Testis (tissue), 3 donors: Measurements from ENCODE around the gene DOCK11. TPM values are rescaled to one million over a fixed set of nuclear protein-coding genes. Genes with fewer than 3 reads are reported as not detected.

Experiments
- DNase-seq: peaks from one replicate; pipeline ENCODE4 v3.0.0-alpha.2; 2019
- H3K27ac ChIP-seq, 2 donors: fragments of 200-600 bp; sonication (generic); one replicate each; pipeline ENCODE4 v1.5.1; 2019
- H3K27me3 ChIP-seq: fragments of 200-600 bp; sonication (generic); one replicate; pipeline ENCODE4 v1.5.1; 2019
- H3K36me3 ChIP-seq: fragments of 200-600 bp; sonication (generic); one replicate; pipeline ENCODE4 v1.5.1; 2017; ENCODE audit warnings: low read depth; ENCODE audit errors: missing control alignments
- H3K4me1 ChIP-seq: fragments of 200-600 bp; sonication (generic); one replicate; pipeline ENCODE4 v1.5.1; 2019
- H3K4me3 ChIP-seq, 2 donors: fragments of 200-600 bp; sonication (generic); one replicate each; pipeline ENCODE4 v1.5.1; 2017 to 2019
- H3K9me3 ChIP-seq: fragments of 200-600 bp; sonication (generic); one replicate; pipeline ENCODE4 v1.5.1; 2017
- CTCF ChIP-seq, 3 experiments: fragments of 450-650 bp in 2 of 3; fragments of 200-600 bp in 1 of 3; sonication (generic) in 1 of 3; IDR thresholded peaks; one replicate each; pipeline ENCODE4 v1.5.1; 2016 to 2019; ENCODE audit warnings: antibody characterized with exemption in 3 of 3, mild to moderate bottlenecking in 2 of 3, moderate library complexity in 1 of 3
- POLR2A ChIP-seq: fragments of 450-650 bp; IDR thresholded peaks from one replicate; pipeline ENCODE4 v1.6.1; 2017; ENCODE audit warnings: antibody characterized with exemption, mild to moderate bottlenecking, moderate library complexity
- WGBS, 2 donors: methylation state at CpG; one replicate each; pipeline ENCODE4 v1.1.5; 2018; 5-methylcytosine and 5-hydroxymethylcytosine counted together
- intact Hi-C: fragments of 100-400 bp; cut with DNase I; formaldehyde crosslinking; loops from one replicate; pipeline ENCODE4 v1.15.1; 2023; ENCODE audit warnings: low total_unique reads
- polyA plus RNA-seq: library from polyadenylated mRNA; stranded (reverse); fragments of 350-450 nt; fragmentation: Illumina TruSeq; extraction: RNeasy Lipid Tissue Mini Kit (QIAGEN cat#74804); gene quantifications from one replicate; pipeline ENCODE4 v1.2.3, GENCODE V29; 2014; ENCODE audit warnings: low read depth, low replicate concordance; ENCODE audit not compliant: insufficient read depth
- total RNA-seq, 2 donors: library from RNA; depleted of rRNA; stranded (reverse); fragments of >200 nt; gene quantifications; one replicate each; pipeline ENCODE4 v1.2.3, GENCODE V29; 2016

The DOCK11 gene
- total and polyA plus RNA-seq, 3 donors from 2014 or later = 4.3 to 5.9 (median 5.8) TPM

- Histone ChIP-seq H3K9me3 (no peaks in the 10 kb centered on the region), H3K4me3 (no peak overlapping the region), H3K4me1 (peaks cover 3% of the 10 kb centered on the region), H3K36me3 (no peaks in the 10 kb centered on the region), H3K27ac (no peak overlapping the region), H3K27me3 (no peaks in the 10 kb centered on the region)
- WGBS, 2 donors = 87 to 89% methylated on average over 9 of the region's 9 CpGs
- DNase-seq = no peak
- intact Hi-C loops = no loop called here
- TF ChIP-seq POLR2A = no peak
- no peak for TF ChIP-seq CTCF (IDR thresholded peaks at IDR 0.05)
These were observed 39.3 kb downstream of the DOCK11 start for GRCh38 chrX:118534716-118535493.

- H3K36me3 ChIP-seq = no peaks in the 10 kb centered on the region
- H3K4me1 ChIP-seq = peaks cover 3% of the 10 kb centered on the region
- no peak overlapping the region for H3K4me3 ChIP-seq
- H3K27ac ChIP-seq = no peak overlapping the region
- TF ChIP-seq POLR2A = no peak
- TF ChIP-seq CTCF (IDR thresholded peaks at IDR 0.05) = no peak
- no peaks in the 10 kb centered on the region for H3K9me3 ChIP-seq
- no peaks in the 10 kb centered on the region for H3K27me3 ChIP-seq
- no peak for DNase-seq
- intact Hi-C loops = no loop called here
- 82 to 90% methylated on average over 2 of the region's 2 CpGs for WGBS, 2 donors
These were observed 40.6 kb downstream of the DOCK11 start for GRCh38 chrX:118536204-118536603.

- Histone ChIP-seq H3K9me3 (no peaks in the 10 kb centered on the region), H3K27ac (no peak overlapping the region), H3K36me3 (no peaks in the 10 kb centered on the region), H3K27me3 (no peaks in the 10 kb centered on the region), H3K4me1 (peaks cover 3% of the 10 kb centered on the region), H3K4me3 (no peak overlapping the region)
- 19 to 25% methylated on average over 5 to 6 of the region's 6 CpGs for whole genome bisulfite sequencing, 2 donors
- intact Hi-C loops = no loop called here
- peak in 2 of 3 experiments; percentile 29 to 32 for TF ChIP-seq CTCF (IDR thresholded peaks at IDR 0.05)
- no peak for TF ChIP-seq POLR2A
- no peak for DNase-seq
These were observed 41.3 kb downstream of the DOCK11 start for GRCh38 chrX:118536687-118537461.

- TF ChIP-seq CTCF (IDR thresholded peaks at IDR 0.05) = no peak
- TF ChIP-seq POLR2A = no peak
- WGBS, 2 donors = 75 to 86% methylated on average over 5 of the region's 5 CpGs
- H3K4me1 ChIP-seq = peaks cover 3% of the 10 kb centered on the region
These were observed 42.8 kb downstream of the DOCK11 start for GRCh38 chrX:118538386-118538785.

More at GRCh38 chrX:118538386-118538785, 42.8 kb downstream of the DOCK11 start:
- intact Hi-C loops = no loop called here
- H3K36me3 ChIP-seq = no peaks in the 10 kb centered on the region
- no peaks in the 10 kb centered on the region for H3K9me3 ChIP-seq
- no peak overlapping the region for H3K4me3 ChIP-seq
- DNase-seq = no peak
- no peaks in the 10 kb centered on the region for H3K27me3 ChIP-seq
- H3K27ac ChIP-seq = no peak overlapping the region
